ENCODE data around the gene SEMA5A.

DNA sequence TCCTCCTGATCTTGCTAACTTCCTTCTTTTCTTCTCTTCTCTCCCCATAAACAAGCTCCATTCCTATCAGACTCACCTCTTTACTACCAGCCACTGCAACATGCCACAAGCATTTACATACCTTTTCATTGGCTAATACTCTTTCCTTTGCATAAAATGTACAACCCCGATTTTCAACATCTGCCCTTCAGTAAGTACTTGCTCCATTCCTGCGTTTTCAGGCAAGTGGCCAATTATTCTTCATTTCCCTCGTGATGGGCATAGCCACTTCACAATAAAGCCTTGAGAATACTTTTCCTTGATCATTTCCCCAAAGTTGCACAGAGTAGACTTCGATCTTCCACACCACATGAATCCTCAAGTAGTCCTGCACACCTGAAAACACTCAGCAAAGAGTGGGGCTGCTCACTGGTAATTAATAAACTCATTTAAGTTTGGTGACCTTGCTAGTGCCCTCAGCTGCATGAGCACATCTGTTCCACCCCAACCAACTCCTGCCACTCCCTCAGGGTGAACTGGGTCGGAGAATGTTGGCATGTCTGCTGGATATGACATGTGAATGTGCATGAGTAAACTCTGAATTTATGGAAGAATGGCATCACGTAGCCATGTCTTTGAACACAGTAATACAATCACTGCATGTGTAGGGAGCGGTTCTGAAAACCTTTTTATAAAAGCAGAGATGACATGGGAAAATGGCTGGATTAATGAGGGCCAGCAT, 535.8 kb downstream of the SEMA5A start:
- TF ChIP-seq ZNF274 (IDR thresholded peaks at IDR 0.05; ENCODE audit: low read depth, low read length): no peak
- TF ChIP-seq SUZ12 (IDR thresholded peaks at IDR 0.05; ENCODE audit: extremely low read depth, insufficient read depth, insufficient read length): no peak

Data from NT2/D1 (cell line).